Measurements from ENCODE around the gene SSTR4.
"Not testable (repeated sequence)": the region's sequence is repeated elsewhere in the genome, so short reads cannot be mapped to it uniquely, and the experiment has no call there.

SSTR4 gene, protein sequence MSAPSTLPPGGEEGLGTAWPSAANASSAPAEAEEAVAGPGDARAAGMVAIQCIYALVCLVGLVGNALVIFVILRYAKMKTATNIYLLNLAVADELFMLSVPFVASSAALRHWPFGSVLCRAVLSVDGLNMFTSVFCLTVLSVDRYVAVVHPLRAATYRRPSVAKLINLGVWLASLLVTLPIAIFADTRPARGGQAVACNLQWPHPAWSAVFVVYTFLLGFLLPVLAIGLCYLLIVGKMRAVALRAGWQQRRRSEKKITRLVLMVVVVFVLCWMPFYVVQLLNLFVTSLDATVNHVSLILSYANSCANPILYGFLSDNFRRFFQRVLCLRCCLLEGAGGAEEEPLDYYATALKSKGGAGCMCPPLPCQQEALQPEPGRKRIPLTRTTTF

GRCh38 chr20:23034721-23035671 lies at the start of gene SSTR4:
TSS of gene SSTR4 (plus strand) at chr20:23035312. CDS start at chr20:23035484, 172 bp downstream.
- H3K27ac ChIP-seq (ENCODE audit: low read depth, low read length): no peak within 1 kb of the TSS
- no peaks in the 10 kb centered on the region for H3K4me1 ChIP-seq (ENCODE audit: control insufficient read depth, insufficient read depth, low read length)
- peaks cover 72% of the 10 kb centered on the region for H3K27me3 ChIP-seq (ENCODE audit: control insufficient read depth, insufficient read depth, low read length)
- H3K4me3 ChIP-seq (ENCODE audit: low read depth, low read length): peak within 1 kb of the TSS; percentile 53
- no peaks in the 10 kb centered on the region for H3K36me3 ChIP-seq (ENCODE audit: control insufficient read depth, insufficient read depth, low read length)
- no peaks in the 10 kb centered on the region for H3K9me3 ChIP-seq (ENCODE audit: control insufficient read depth, insufficient read depth, low read length)
- no peak within 1 kb of the TSS for H3K9ac ChIP-seq (ENCODE audit: low read depth, low read length)

GRCh38 chr20:22986601-22987000 lies 48.5 kb upstream of the SSTR4 start:
- no peak overlapping the region for H3K4me3 ChIP-seq (ENCODE audit: low read depth, low read length)
- H3K4me1 ChIP-seq (ENCODE audit: control insufficient read depth, insufficient read depth, low read length): no peaks in the 10 kb centered on the region
- no peak overlapping the region for H3K9ac ChIP-seq (ENCODE audit: low read depth, low read length)
- no peaks in the 10 kb centered on the region for H3K27me3 ChIP-seq (ENCODE audit: control insufficient read depth, insufficient read depth, low read length)
- no peaks in the 10 kb centered on the region for H3K9me3 ChIP-seq (ENCODE audit: control insufficient read depth, insufficient read depth, low read length)
- H3K36me3 ChIP-seq (ENCODE audit: control insufficient read depth, insufficient read depth, low read length): no peaks in the 10 kb centered on the region
- no peak overlapping the region for H3K27ac ChIP-seq (ENCODE audit: low read depth, low read length)

DNA sequence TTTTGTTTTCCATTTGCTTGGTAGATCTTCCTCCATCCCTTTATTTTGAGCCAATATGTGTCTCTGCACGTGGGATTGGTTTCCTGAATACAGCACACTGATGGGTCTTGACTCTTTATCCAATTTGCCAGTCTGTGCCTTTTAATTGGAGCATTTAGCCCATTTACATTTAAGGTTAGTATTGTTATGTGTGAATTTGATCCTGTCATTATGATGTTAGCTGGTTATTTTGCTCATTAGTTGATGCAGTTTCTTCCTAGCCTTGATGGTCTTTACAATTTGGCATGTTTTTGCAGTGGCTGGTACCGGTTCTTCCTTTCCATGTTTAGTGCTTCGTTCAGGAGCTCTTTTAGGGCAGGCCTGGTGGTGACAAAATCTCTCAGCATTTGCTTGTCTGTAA lies 43.7 kb upstream of the SSTR4 start:
- H3K27me3 ChIP-seq (ENCODE audit: control insufficient read depth, insufficient read depth, low read length); H3K4me3 ChIP-seq (ENCODE audit: low read depth, low read length); H3K9ac ChIP-seq (ENCODE audit: low read depth, low read length); H3K4me1 ChIP-seq (ENCODE audit: control insufficient read depth, insufficient read depth, low read length); H3K27ac ChIP-seq (ENCODE audit: low read depth, low read length); H3K36me3 ChIP-seq (ENCODE audit: control insufficient read depth, insufficient read depth, low read length): not testable (repeated sequence)
- H3K9me3 ChIP-seq (ENCODE audit: control insufficient read depth, insufficient read depth, low read length): peaks cover 15% of the 10 kb centered on the region

DNA sequence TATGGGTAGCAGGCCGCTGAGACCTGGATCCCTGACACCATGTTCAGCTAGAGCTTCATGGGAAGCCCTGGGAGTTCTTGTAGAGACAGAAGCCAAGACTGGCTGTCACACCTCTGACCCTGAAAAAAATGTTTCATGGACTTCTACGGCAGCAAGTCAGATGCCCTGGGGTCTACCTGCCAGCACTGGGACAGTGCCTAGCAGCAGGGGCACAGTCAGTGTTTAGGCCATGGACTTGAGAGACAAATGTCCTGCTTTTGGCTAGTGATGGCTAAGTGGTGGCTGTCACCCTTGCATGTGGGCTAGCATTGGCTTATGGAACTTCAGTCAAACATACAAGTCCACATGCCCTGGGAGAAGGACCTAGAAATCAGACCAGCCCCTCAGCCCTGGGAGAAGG lies 41.3 kb upstream of the SSTR4 start:
- Histone ChIP-seq H3K9me3 (ENCODE audit: control insufficient read depth, insufficient read depth, low read length) (peaks cover 15% of the 10 kb centered on the region), H3K27ac (ENCODE audit: low read depth, low read length) (no peak overlapping the region), H3K36me3 (ENCODE audit: control insufficient read depth, insufficient read depth, low read length) (no peaks in the 10 kb centered on the region), H3K9ac (ENCODE audit: low read depth, low read length) (no peak overlapping the region), H3K27me3 (ENCODE audit: control insufficient read depth, insufficient read depth, low read length) (no peaks in the 10 kb centered on the region), H3K4me3 (ENCODE audit: low read depth, low read length) (no peak overlapping the region), H3K4me1 (ENCODE audit: control insufficient read depth, insufficient read depth, low read length) (no peaks in the 10 kb centered on the region)

GRCh38 chr20:22995923-22996322 lies 39.2 kb upstream of the SSTR4 start:
- Histone ChIP-seq H3K9me3 (ENCODE audit: control insufficient read depth, insufficient read depth, low read length) (peaks cover 15% of the 10 kb centered on the region), H3K4me1 (ENCODE audit: control insufficient read depth, insufficient read depth, low read length) (no peaks in the 10 kb centered on the region), H3K36me3 (ENCODE audit: control insufficient read depth, insufficient read depth, low read length) (no peaks in the 10 kb centered on the region), H3K27ac (ENCODE audit: low read depth, low read length) (no peak overlapping the region), H3K27me3 (ENCODE audit: control insufficient read depth, insufficient read depth, low read length) (no peaks in the 10 kb centered on the region), H3K9ac (ENCODE audit: low read depth, low read length) (no peak overlapping the region), H3K4me3 (ENCODE audit: low read depth, low read length) (no peak overlapping the region)

DNA sequence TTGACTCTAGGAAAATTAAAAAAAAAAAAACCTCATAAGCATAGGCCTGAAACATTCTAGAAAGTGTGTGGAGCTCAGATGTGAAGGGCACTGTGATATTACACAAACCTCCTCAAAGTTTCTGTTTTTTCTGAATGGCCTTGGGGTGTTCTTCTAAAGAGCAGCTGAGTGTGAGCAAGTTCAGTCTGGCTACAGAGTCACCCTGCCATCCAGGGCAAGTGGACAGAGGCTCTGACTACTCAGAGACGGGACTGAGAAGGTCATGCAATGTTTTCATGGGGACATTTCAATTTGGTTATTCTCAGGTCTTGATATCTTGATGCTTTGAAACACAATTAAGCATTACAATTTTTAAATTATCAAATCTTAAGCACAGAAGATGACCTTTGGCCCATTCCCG lies 36.6 kb upstream of the SSTR4 start:
- H3K27me3 ChIP-seq (ENCODE audit: control insufficient read depth, insufficient read depth, low read length): no peaks in the 10 kb centered on the region

GRCh38 chr20:22999756-23000155 lies 35.4 kb upstream of the SSTR4 start:
- Histone ChIP-seq H3K36me3 (ENCODE audit: control insufficient read depth, insufficient read depth, low read length) (no peaks in the 10 kb centered on the region), H3K27ac (ENCODE audit: low read depth, low read length) (no peak overlapping the region), H3K4me1 (ENCODE audit: control insufficient read depth, insufficient read depth, low read length) (no peaks in the 10 kb centered on the region)

More for the DNA sequence above, 36.6 kb upstream of the SSTR4 start:
- Histone ChIP-seq H3K4me3 (ENCODE audit: low read depth, low read length) (no peak overlapping the region), H3K36me3 (ENCODE audit: control insufficient read depth, insufficient read depth, low read length) (no peaks in the 10 kb centered on the region), H3K9ac (ENCODE audit: low read depth, low read length) (no peak overlapping the region), H3K4me1 (ENCODE audit: control insufficient read depth, insufficient read depth, low read length) (no peaks in the 10 kb centered on the region), H3K27ac (ENCODE audit: low read depth, low read length) (no peak overlapping the region), H3K9me3 (ENCODE audit: control insufficient read depth, insufficient read depth, low read length) (peaks cover 11% of the 10 kb centered on the region; the same call in 1 of the 2 replicates)

DNA sequence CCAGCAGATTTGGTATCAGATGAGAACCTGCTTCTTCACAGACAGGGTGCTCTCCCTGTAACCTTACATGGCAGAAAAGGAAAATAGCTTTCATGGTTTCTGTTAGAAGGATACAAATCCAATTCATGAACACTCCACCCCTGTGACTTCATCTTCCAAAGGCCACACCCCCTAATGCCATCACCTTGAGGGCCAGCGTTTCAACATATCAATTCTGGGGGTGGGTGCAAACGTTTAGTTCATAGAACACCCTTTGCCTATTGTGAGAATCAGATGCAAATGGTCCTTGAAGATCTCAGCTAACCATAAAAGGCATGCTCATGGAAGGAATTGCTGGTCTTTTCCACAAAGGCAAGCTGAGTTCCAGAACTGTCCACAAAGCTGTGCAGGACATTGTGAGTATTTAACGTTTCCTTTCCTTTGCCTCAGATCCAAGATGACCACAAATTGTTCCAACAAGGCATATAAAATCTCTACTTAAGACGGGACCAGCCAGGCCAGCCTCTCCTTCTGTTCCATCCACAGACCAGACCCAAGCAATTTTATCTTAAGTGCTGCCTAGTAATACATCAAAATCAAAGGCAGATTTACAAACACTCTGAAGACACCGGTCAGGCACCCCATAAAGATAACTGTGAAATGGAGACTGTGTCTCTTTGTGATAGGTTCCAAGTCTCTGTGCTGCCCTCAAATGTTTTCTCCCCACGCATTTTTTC lies 34.7 kb upstream of the SSTR4 start:
- Histone ChIP-seq H3K27me3 (ENCODE audit: control insufficient read depth, insufficient read depth, low read length) (no peaks in the 10 kb centered on the region), H3K4me3 (ENCODE audit: low read depth, low read length) (no peak overlapping the region), H3K9ac (ENCODE audit: low read depth, low read length) (no peak overlapping the region), H3K27ac (ENCODE audit: low read depth, low read length) (no peak overlapping the region), H3K9me3 (ENCODE audit: control insufficient read depth, insufficient read depth, low read length) (0 out of 2 replicates have a peak, but pooled peaks cover 3% of the 10 kb centered on the region), H3K36me3 (ENCODE audit: control insufficient read depth, insufficient read depth, low read length) (no peaks in the 10 kb centered on the region), H3K4me1 (ENCODE audit: control insufficient read depth, insufficient read depth, low read length) (no peaks in the 10 kb centered on the region)

More at GRCh38 chr20:22999756-23000155, 35.4 kb upstream of the SSTR4 start:
- H3K27me3 ChIP-seq (ENCODE audit: control insufficient read depth, insufficient read depth, low read length): no peaks in the 10 kb centered on the region
- no peak overlapping the region for H3K4me3 ChIP-seq (ENCODE audit: low read depth, low read length)
- H3K9ac ChIP-seq (ENCODE audit: low read depth, low read length): no peak overlapping the region
- 0 out of 2 replicates have a peak, but pooled peaks cover 3% of the 10 kb centered on the region for H3K9me3 ChIP-seq (ENCODE audit: control insufficient read depth, insufficient read depth, low read length)

DNA sequence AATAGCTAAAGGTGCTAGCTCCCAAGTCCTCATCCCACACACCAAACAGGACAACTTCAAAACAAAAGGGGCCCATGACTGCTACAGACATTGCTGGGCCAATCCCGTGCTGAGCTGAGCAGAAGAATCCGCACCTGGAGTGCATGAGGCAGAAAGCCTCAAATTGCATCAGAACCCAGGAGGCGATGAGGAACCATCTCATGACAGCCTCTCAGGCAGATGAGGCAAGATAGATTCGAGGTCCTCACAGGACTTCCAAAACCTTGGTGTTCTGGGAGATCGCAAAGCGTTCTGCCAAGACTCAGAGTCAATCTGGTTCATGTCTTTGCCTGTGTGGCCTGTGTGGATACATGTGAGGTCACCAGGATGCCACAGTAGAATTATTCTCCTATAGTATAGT lies 32.8 kb upstream of the SSTR4 start:
- Histone ChIP-seq H3K36me3 (ENCODE audit: control insufficient read depth, insufficient read depth, low read length) (no peaks in the 10 kb centered on the region), H3K27me3 (ENCODE audit: control insufficient read depth, insufficient read depth, low read length) (no peaks in the 10 kb centered on the region), H3K4me1 (ENCODE audit: control insufficient read depth, insufficient read depth, low read length) (no peaks in the 10 kb centered on the region), H3K4me3 (ENCODE audit: low read depth, low read length) (no peak overlapping the region), H3K9ac (ENCODE audit: low read depth, low read length) (no peak overlapping the region), H3K9me3 (ENCODE audit: control insufficient read depth, insufficient read depth, low read length) (no peaks in the 10 kb centered on the region), H3K27ac (ENCODE audit: low read depth, low read length) (no peak overlapping the region)

DNA sequence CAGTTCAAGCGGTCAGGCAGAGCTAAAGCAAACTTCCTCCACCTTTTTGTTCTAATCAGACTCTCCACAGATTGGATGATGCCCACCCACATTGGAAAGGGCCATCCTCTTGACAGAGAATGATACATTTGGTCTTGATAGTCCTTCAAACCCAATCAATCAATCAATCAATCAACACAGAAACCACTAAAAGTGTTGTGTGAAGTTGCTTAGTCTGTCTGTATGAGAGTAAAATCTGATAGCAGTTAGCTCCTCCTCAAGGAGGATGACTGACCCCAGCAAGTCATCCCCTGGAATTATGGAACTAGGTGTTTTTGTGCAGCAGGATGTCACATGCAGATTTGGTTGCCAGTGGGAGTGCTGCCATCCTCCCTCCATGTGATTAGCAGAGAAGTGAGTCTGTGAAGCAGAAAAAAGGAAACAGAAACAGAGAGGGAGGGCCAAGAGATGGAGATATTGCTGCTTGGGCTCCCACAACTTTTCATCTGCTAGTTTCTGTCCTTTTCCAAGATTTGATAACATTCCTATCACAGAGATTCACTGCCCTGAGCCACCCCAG lies 32.0 kb upstream of the SSTR4 start:
- H3K27ac ChIP-seq (ENCODE audit: low read depth, low read length): no peak overlapping the region
- H3K9me3 ChIP-seq (ENCODE audit: control insufficient read depth, insufficient read depth, low read length): no peaks in the 10 kb centered on the region
- H3K4me1 ChIP-seq (ENCODE audit: control insufficient read depth, insufficient read depth, low read length): peaks cover 4% of the 10 kb centered on the region
- no peak overlapping the region for H3K9ac ChIP-seq (ENCODE audit: low read depth, low read length)
- H3K27me3 ChIP-seq (ENCODE audit: control insufficient read depth, insufficient read depth, low read length): no peaks in the 10 kb centered on the region
- no peak overlapping the region for H3K4me3 ChIP-seq (ENCODE audit: low read depth, low read length)
- H3K36me3 ChIP-seq (ENCODE audit: control insufficient read depth, insufficient read depth, low read length): no peaks in the 10 kb centered on the region
